NCI-H2171 treated with DMSO at 0.1 percent for 48 hours (cell line): Measurements from ENCODE around the gene FGGY.
"Not testable (repeated sequence)": the region's sequence is repeated elsewhere in the genome, so short reads cannot be mapped to it uniquely, and the experiment has no call there.

Experiments used
- DNase-seq: peaks from one replicate; lab custom pipeline; 2025; lab: John Stamatoyannopoulos, UW

FGGY gene

GRCh38 chr1:59288046-59288445, 8.8 kb upstream of the FGGY start:
- DNase-seq: no peak

DNA sequence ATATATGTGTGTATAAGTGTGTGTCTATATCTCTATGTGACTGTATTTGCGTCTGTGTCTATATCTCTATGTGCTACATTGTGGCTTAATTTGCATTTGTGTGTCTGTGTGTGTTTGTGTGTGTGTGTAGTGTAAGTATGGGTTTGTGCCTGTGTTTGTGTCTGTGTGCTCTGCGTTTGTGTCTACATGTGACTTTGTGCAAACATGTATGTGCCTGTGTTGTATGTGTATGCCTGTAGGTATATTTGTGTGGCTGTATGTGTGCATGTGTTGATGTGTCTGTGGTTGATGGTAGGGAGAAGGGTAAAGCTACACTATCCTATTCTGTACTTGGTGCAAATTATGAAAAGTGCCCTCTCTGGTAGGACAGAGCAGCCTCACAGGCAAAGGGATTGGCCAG, 7.3 kb upstream of the FGGY start:
- no peak for DNase-seq

DNA sequence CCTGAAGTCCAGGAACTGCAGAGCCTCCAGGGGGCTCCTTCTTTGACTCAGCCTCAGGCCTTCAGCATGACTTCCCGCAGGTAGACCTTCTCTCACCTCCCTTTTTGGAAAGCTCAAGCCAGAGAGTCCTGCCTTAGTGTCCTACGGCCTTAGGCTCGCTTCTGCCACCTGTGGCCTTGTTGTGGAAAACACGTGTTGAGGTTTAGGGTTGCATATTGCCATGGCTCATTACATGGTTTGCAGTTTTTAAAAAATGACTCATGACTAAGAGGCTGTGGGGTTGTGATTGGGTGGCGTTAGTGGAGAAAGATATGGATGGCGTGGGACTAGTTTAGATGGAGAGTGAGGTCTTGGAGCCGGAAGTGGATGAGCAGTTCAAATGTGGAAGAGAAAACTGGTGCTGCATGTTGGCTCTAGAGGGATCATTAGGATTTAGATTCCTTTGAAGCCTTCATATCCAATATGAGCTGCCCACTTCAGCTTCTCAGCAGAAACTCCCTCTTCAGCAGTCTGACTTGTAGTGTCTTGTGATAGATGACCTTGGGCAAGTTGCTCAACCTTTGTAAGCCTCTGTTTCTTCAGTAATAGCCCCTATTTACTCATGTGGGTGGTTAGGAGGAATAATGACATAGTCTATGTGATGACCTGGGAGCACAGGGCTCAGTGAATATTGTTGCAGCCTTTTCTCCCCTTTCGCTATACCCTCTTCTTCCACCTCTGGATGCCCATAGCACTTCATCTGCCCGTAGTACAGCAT, 6.5 kb upstream of the FGGY start:
- peak; percentile 21 for DNase-seq

- no peak for DNase-seq
Observed at GRCh38 chr1:59291561-59291960, 5.3 kb upstream of the FGGY start.

DNA sequence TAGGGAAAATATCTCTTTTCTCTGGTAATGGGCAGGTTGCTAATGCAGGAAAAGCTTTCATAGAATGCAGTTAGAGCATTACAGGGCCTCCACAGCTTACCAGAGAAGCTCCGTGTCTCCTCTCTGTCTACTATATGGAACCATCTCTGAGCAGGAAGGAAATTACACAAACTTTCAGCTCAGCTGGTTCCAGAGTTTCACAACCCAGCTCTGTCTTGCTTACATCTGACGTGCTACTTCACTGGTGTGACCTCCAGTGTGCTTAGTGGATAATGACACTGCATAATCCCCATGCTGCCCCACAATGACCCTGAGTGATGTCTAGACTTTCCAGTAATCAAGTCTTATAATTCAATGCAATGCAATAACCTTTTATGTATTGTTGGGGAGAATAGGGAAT, 4.3 kb upstream of the FGGY start:
- DNase-seq: no peak

GRCh38 chr1:59293206-59293605, 3.7 kb upstream of the FGGY start:
- DNase-seq: no peak

- no peak for DNase-seq
Observed at GRCh38 chr1:59293849-59294248, 3.0 kb upstream of the FGGY start.

- DNase-seq: no peak
Observed at GRCh38 chr1:59294423-59294822, 2.5 kb upstream of the FGGY start.

GRCh38 chr1:59295618-59296017, 1.3 kb upstream of the FGGY start:
- peak; percentile 31 for DNase-seq

- no peak for DNase-seq
Observed at GRCh38 chr1:59298026-59298583, 1.2 kb downstream of the FGGY start.

GRCh38 chr1:59298710-59299346, 1.9 kb downstream of the FGGY start:
- no peak for DNase-seq

DNA sequence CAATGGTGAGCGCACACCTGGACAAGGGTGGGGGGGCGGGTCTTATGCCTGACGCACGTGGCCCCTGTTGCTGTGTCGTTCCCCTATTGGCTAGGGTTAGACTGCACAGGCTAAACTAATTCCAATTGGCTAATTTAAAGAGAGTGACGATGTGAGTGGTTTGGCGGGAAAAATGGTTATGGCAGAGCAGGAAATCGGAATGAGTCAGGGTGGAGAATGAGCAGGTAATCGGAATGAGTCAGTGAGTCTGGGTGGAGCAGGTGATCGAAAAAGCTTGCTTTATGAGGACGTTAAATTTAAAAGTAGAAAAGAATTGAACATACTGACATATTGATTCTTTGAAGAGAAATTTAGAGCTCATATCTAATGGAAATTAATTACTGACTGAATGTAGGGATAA, 2.8 kb downstream of the FGGY start:
- not testable (repeated sequence) for DNase-seq

- DNase-seq: no peak
Observed at GRCh38 chr1:59302297-59302696, 5.4 kb downstream of the FGGY start.

GRCh38 chr1:59302871-59303270, 6.0 kb downstream of the FGGY start:
- DNase-seq: no peak

GRCh38 chr1:59305188-59305587, 8.3 kb downstream of the FGGY start:
- no peak for DNase-seq

DNA sequence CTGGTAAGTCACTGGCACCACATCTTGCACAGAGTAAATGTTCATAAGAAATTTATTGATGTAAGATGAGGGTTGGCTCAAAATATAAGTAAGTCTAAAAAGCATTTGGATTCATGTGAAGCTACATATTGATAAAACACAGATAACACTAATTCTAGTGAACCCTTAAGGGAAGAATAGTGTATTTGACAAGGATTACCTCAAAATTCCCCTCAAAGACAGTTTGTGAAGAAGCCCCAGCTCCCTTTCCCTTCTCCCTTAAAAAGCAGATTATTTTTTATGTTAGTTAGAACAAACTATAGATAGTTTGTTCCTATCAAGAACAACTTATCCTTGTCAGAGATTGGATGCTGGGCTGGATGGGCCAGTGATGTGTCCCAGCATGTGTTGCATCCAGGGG, 10.7 kb downstream of the FGGY start:
- no peak for DNase-seq

DNA sequence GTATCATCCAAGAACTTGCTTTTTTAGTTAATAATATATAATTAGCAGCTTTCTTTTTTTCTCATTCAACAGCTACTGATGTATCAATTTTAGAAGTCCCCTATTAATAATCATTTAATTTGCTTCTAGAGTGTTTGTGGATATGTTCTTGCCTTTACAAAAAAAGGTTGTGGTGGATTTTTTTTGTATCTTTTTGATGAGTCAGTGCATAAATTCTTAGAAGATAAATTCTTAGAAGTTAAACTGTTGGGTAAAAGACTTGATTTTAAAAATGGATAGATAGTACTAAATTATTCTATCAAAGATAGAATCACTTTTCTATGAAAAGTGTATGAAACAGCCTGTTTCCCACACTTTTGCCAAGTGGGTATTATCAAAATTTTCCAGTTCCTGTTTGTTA, 11.9 kb downstream of the FGGY start:
- DNase-seq: no peak

DNA sequence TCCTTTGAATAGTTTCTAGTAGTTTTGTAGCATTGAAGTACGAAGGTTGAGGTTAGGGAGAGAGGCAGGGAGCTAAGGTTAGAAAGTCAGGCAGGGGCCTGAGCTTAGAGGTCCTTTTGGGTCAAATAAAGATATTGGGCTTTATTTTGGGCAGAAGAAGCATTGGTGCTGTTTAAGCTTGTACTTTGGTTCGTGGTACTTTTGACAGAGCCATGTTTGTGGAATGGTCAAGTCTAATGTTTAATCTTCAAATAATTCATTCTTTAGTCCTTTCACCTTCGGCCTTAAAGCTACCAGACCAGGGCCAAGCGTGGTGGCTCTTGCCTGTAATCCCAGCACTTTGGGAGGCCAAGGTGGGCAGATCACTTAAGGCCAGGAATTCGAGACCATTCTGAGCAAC, 12.5 kb downstream of the FGGY start:
- no peak for DNase-seq

DNA sequence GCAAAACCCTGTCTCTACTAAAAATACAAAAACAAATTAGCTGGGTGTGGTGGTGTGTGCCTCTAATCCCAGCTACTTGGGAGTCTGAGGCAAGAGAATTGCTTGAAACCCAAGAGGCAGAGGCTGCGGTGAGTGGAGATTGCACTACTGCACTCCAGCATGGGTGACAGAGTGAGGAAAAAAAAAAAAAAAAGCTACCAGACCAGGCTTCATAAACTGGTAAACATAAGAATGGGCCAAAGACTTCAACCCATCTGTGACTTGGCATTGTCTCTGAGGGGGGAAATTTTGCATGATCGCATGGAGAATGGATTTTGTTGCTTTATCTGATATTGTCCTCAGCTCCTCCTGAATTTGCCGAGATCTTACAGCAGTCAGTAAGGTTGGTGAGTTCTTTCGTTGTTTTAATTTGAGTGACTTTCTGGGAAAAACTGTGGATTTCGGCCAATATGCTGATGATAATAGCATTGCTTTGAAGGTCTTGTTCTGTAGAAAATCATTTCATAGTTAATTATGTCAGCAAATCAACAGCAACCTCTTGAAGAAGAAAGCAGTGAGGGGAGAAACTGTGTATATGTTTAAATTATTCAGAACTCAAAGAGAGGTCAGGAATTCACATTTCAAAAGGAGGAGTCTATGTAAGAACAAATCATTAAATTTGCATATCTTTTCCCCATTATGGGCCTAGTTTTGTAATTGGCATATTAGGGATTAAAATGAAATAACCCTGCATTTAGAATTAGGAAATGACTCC, 13.1 kb downstream of the FGGY start:
- DNase-seq: no peak

DNA sequence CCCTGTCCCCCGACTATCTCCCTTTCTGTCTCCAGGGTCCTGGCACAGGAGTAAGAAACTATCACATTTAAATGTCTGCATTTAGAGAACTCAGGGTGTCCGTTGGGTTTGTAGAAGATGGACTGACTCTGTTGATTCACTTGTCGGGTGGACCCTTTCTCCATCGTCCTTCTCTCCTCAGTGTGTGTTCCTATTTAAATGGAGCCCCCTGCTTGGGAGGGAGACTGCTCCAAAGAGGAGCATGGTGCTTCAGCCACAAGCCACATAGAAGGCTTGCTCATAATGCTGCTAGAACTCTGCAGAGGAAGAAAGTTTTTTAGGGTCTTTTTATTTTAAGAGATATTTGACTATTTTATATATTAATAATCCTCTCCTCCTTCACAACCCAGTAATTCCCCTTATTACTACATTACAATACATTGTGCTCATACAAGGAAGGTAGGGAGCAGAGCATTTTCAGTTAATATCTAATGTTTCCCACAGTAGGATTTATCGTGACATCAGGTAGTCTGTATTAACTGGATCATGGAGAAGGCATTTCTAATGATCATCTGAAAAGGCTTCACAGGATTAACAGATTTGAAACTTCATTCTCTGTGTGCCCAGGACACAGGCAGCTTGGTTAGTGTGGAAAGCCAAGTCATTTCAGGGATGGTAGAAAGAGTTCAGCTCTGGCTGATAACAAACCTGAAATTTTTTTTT, 13.8 kb downstream of the FGGY start:
- no peak for DNase-seq

- no peak for DNase-seq
Observed at GRCh38 chr1:59314776-59315528, 18.1 kb downstream of the FGGY start.
